SU-DHL-6 (cell line): Measurements from ENCODE around the gene ERN1.

Experiments
- H2AFZ ChIP-seq: fragments of 200-600 bp; sonication (generic); 2 replicates; pipeline ENCODE4 v1.6.1; 2014; ENCODE audit warnings: low read depth, mild to moderate bottlenecking, moderate library complexity, mixed read lengths, antibody characterized with exemption, low read length; ENCODE audit not compliant: severe bottlenecking
- H3F3A ChIP-seq: fragments of 200-600 bp; shearing (Covaris generic); 2 replicates; pipeline ENCODE4 v1.6.0; 2016; ENCODE audit warnings: antibody characterized with exemption, mild to moderate bottlenecking; ENCODE audit not compliant: insufficient read depth
- H3K27ac ChIP-seq: fragments of 200-600 bp; sonication (generic); 2 replicates; pipeline ENCODE4 v1.5.1; 2016; ENCODE audit warnings: low read depth, mild to moderate bottlenecking, low read length, moderate library complexity, mixed read lengths
- H3K27me3 ChIP-seq: fragments of 200-600 bp; sonication (generic), shearing (Covaris generic); 2 replicates; pipeline ENCODE4 v1.6.0; 2014; ENCODE audit warnings: mild to moderate bottlenecking, low read length
- H3K36me3 ChIP-seq: fragments of 200-600 bp; sonication (generic); 2 replicates; pipeline ENCODE4 v1.6.1; 2014; ENCODE audit warnings: mild to moderate bottlenecking, low read length, mixed read lengths
- H3K4me2 ChIP-seq: fragments of 300-600, 200-600 bp; shearing (Covaris generic), sonication (generic); 2 replicates; pipeline ENCODE4 v1.6.0; 2014; ENCODE audit warnings: low read length, low read depth, mild to moderate bottlenecking; ENCODE audit not compliant: poor library complexity, severe bottlenecking
- H3K4me3 ChIP-seq: fragments of 200-600 bp; sonication (generic); 2 replicates; pipeline ENCODE4 v1.5.1; 2014; ENCODE audit warnings: antibody characterized with exemption, low read length, mild to moderate bottlenecking, mixed read lengths; ENCODE audit not compliant: insufficient read depth, poor library complexity, severe bottlenecking
- H3K79me2 ChIP-seq: fragments of 200-600 bp; sonication (generic); 2 replicates; pipeline ENCODE4 v1.6.1; 2014; ENCODE audit warnings: mild to moderate bottlenecking, low read length, moderate library complexity; ENCODE audit not compliant: insufficient read depth
- H3K9ac ChIP-seq: fragments of 200-600 bp; sonication (generic); 2 replicates; pipeline ENCODE4 v1.7.0; 2014; ENCODE audit warnings: mild to moderate bottlenecking, low read length
- H3K9me2 ChIP-seq: fragments of 200-600 bp; sonication (generic); replicated peaks from 2 replicates; pipeline ENCODE4 v1.6.1; 2014; ENCODE audit warnings: low read length; ENCODE audit not compliant: insufficient read depth
- H3K9me3 ChIP-seq: fragments of 200-600 bp; sonication (generic); 2 replicates; pipeline ENCODE4 v1.6.1; 2014; ENCODE audit warnings: low read length, mixed read lengths; ENCODE audit not compliant: insufficient read depth
- H4K20me1 ChIP-seq: fragments of 200-600 bp; sonication (generic); 2 replicates; pipeline ENCODE4 v1.6.1; 2014; ENCODE audit warnings: low read depth, mild to moderate bottlenecking, antibody characterized with exemption, low read length, moderate library complexity, mixed read lengths
- CTCF ChIP-seq: fragments of 200-600 bp; sonication (generic); IDR thresholded peaks from one replicate; pipeline ENCODE4 v1.5.1; 2017; ENCODE audit warnings: antibody characterized with exemption, mild to moderate bottlenecking, low read length, moderate library complexity; ENCODE audit not compliant: insufficient read depth, poor library complexity, severe bottlenecking
- EZH2phosphoT487 ChIP-seq: fragments of 200-600 bp; sonication (generic), shearing (Covaris generic); conservative IDR thresholded peaks from 2 replicates; pipeline ENCODE4 v1.6.1; 2018; ENCODE audit warnings: mild to moderate bottlenecking, antibody characterized with exemption, low read length, moderate library complexity, mixed read lengths

The ERN1 gene

DNA sequence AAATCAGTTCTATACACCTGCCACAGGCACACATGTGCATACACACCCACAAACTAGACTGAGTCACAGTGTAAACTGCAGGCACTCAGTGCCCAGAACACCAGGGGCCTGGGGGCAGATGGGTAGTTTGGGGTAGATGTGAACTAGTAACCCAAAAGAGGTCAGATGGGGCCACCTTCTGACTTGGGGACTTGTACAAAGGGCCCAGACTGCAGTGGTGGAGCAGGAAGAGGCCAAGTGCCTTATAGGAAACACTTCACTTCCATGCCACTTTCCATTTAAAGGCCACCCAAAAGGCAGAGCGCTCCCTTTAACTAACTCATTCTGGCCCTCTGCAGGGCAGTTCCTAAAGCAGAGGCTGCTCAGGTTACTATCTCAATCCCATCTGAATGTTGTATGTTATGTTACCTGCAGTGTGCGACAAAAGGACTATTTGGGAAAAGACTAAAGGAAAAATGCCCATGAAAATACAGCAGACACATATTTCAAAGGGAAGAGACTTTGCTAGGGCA, 27.8 kb upstream of the ERN1 start:
- no peak overlapping the region for H2AFZ ChIP-seq
- no peaks in the 10 kb centered on the region for H3K79me2 ChIP-seq
- no peak overlapping the region for H3K9ac ChIP-seq
- no peaks in the 10 kb centered on the region for H3K9me2 ChIP-seq
- no peak overlapping the region for H3K4me2 ChIP-seq
- H3K36me3 ChIP-seq, result no peaks in the 10 kb centered on the region
- H3K9me3 ChIP-seq, result no peaks in the 10 kb centered on the region
- H3K27me3 ChIP-seq, result no peaks in the 10 kb centered on the region
- H4K20me1 ChIP-seq, result no peaks in the 10 kb centered on the region
- H3K4me3 ChIP-seq, result no peak overlapping the region
- no peaks in the 10 kb centered on the region for H3F3A ChIP-seq
- no peak for TF ChIP-seq EZH2phosphoT487
- no peak for TF ChIP-seq CTCF
- H3K27ac ChIP-seq, result no peak overlapping the region

DNA sequence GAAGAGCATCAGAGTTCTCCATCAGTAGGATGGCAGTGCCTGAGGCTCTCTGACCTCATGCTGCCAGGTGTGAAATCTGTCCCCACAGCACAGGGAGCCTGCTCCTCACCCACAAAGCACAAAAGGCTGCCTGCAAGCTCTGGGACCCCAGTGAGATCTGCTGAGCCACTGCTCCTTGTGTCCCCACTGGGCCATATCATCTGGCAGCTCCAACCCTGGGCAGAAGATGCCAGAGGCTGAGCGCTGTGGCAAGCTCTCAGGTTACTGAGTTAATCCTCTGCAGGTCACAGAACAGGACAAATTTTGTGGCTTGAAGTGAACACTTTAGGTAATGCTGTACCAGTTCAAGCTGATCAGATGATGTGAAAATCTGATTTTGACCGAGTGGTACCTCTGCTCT, 26.7 kb upstream of the ERN1 start:
- H3K27me3 ChIP-seq, result no peaks in the 10 kb centered on the region
- no peaks in the 10 kb centered on the region for H3K9me2 ChIP-seq
- no peaks in the 10 kb centered on the region for H3K79me2 ChIP-seq
- H3K27ac ChIP-seq, result no peak overlapping the region
- no peak overlapping the region for H3K9ac ChIP-seq
- no peak overlapping the region for H3K4me3 ChIP-seq
- H3K9me3 ChIP-seq, result no peaks in the 10 kb centered on the region
- H3K4me2 ChIP-seq, result no peak overlapping the region
- H2AFZ ChIP-seq, result no peak overlapping the region
- TF ChIP-seq CTCF, result no peak
- no peak for TF ChIP-seq EZH2phosphoT487
- no peaks in the 10 kb centered on the region for H3K36me3 ChIP-seq
- no peaks in the 10 kb centered on the region for H3F3A ChIP-seq
- H4K20me1 ChIP-seq, result no peaks in the 10 kb centered on the region

DNA sequence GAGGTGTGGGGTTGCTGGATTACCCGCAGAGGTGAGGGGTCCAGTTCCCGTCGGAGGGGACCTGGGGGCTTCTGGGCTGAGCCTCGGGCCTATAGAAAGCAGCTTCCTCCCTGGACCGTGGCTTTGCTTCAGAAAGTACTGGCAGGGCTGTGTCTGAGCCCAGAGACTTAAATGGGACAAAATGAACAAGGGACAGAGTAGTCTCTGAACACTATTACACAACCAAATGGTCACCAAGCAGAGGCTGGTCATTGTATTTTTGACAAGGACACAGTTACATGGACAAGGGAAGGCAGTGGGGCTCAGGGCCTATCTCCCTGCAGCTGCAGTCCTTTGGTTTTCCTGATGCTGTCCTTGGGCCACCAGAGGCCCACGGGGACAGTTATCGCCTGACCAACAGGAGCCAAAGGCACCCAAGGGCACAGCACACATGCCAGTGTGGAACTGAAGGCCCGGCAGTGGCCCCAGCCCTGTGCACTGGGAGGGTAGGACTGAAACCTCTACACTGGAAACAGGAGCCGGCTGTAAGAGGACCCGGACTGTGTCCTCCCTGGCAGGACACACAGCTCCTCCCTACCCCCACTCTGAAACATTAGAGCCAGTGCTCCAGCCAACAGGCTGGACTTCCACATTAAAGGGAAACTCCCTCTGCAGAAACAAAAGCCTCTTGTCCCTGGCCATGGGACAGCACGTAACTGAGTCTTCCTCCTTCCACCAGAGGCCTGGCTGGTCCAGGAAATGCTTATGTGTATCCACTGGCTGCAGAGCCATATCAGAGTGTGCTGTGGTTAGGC, 26.0 kb upstream of the ERN1 start:
- no peaks in the 10 kb centered on the region for H3K36me3 ChIP-seq
- TF ChIP-seq EZH2phosphoT487, result no peak
- TF ChIP-seq CTCF, result no peak

More for the DNA sequence above, 26.0 kb upstream of the ERN1 start:
- H4K20me1 ChIP-seq, result no peaks in the 10 kb centered on the region
- no peak overlapping the region for H2AFZ ChIP-seq
- H3K9me2 ChIP-seq, result no peaks in the 10 kb centered on the region
- no peaks in the 10 kb centered on the region for H3K27me3 ChIP-seq
- H3K79me2 ChIP-seq, result no peaks in the 10 kb centered on the region
- 0 out of 2 replicates have a peak, but pooled peaks cover 4% of the 10 kb centered on the region for H3F3A ChIP-seq
- no peak overlapping the region for H3K9ac ChIP-seq
- H3K4me2 ChIP-seq, result no peak overlapping the region
- H3K4me3 ChIP-seq, result no peak overlapping the region
- H3K27ac ChIP-seq, result no peak overlapping the region
- no peaks in the 10 kb centered on the region for H3K9me3 ChIP-seq
